Mucosa of descending colon (tissue), 3 donors: ENCODE data around the gene CBFA2T3. TPM values are rescaled to one million over a fixed set of nuclear protein-coding genes. Genes with fewer than 3 reads are reported as not detected.
"Not testable (repeated sequence)": the region's sequence is repeated elsewhere in the genome, so short reads cannot be mapped to it uniquely, and the experiment has no call there.

Source experiments
- ATAC-seq: fragments of 200-7000 bp; cut with Tn5 transposase; one replicate; pipeline ENCODE4 v1.9.1; 2020; ENCODE audit warnings: mild to moderate bottlenecking, moderate library complexity
- DNase-seq, 3 donors: peaks; one replicate each; pipeline ENCODE4 v3.0.0-alpha.2; 2020
- H3K36me3 ChIP-seq: fragments of 200-600 bp; one replicate; pipeline ENCODE4 v1.8.0; 2021; ENCODE audit warnings: low read depth, mild to moderate bottlenecking
- H3K4me1 ChIP-seq: fragments of 200-600 bp; one replicate; pipeline ENCODE4 v1.8.0; 2021; ENCODE audit warnings: low read depth, mild to moderate bottlenecking
- H3K4me3 ChIP-seq: fragments of 200-600 bp; one replicate; pipeline ENCODE4 v1.8.0; 2021; ENCODE audit warnings: mild to moderate bottlenecking
- H3K9me3 ChIP-seq: fragments of 200-600 bp; one replicate; pipeline ENCODE4 v1.8.0; 2021; ENCODE audit warnings: mild to moderate bottlenecking
- intact Hi-C, 2 donors: fragments of 100-400 bp; cut with DNase I in 1 of 2; cut with micrococcal nuclease in 1 of 2; formaldehyde crosslinking; loops; one replicate each; pipeline versions ENCODE4 v1.11.0 to v1.11.1; 2022; cut with DNase I, micrococcal nuclease
- total RNA-seq, 3 donors: library from RNA; stranded (reverse); fragmentation: NEBNext Ultra II Directional in 2 of 3; extraction: Animal tissue kit (Norgen Biotek cat#: 25700) in 2 of 3; gene quantifications; one replicate each; pipeline versions ENCODE4 v1.2.1 to v1.2.4, GENCODE V29; 2021 to 2023
- TF ChIP-seq, protein P1 (sequence below): fragments of 200-600 bp; IDR thresholded peaks from one replicate; pipeline ENCODE4 v1.8.0; 2022; ENCODE audit warnings: antibody characterized with exemption, mild to moderate bottlenecking
- donor health status: DM: no; HTN: no; CAD: no; lungs with moderate emphysema.
- donor health status: DM: no; HTN: no; CAD: no.
- donor health status: DM: no; HTN: yes; CAD: no.

Gene CBFA2T3
- total RNA-seq, 3 donors from 2014 or later = 6.9 to 12.8 (median 8.4) TPM

DNA sequence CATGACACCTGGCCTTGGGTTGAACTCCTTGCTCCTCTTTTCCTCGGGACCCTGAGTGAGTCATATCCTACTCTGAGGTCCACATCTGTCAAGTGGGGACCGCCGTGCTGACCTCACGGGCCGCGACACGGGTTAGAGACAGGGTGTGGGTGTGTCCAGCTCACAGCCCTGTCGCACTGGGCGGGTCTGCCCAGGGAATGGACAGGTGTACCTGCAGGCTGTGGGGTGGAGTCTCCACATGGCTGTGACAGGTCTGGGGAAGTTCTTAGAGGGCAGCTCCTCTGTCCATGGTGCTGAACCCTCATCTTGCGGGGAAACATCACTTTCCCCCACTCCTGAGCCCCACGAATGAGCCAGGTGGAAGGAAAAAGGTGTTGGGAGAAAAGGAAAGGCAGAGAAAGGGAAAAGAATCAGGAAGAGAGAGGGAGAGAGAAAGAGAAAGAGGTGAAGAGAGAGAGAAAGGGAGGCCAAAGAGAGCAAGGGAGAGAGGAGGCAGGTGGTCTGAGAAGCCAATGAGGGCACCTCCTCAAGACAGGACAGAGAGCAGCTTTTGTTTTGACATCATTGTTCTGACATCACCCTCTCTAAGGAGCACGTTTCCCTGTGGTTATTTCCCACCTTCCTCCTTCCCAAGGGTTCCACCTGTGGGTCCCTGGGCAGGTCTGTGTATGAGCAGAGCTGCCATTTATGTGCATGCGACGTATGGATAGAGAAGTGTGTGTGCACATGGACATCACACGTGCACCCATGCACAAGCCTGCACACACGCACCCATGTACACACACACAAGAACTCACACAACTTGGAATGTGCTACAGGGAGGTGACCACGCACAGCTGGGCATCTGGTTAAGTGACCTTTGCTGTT is 32.6 kb upstream of the CBFA2T3 start:
- Histone ChIP-seq H3K9me3 (no peaks in the 10 kb centered on the region), H3K4me1 (no peaks in the 10 kb centered on the region), H3K4me3 (no peak overlapping the region), H3K36me3 (no peaks in the 10 kb centered on the region)
- peak; percentile 72 for ATAC-seq
- DNase-seq = peak; percentile 25 to 58 (median 48)
- TF ChIP-seq, protein P1, sequence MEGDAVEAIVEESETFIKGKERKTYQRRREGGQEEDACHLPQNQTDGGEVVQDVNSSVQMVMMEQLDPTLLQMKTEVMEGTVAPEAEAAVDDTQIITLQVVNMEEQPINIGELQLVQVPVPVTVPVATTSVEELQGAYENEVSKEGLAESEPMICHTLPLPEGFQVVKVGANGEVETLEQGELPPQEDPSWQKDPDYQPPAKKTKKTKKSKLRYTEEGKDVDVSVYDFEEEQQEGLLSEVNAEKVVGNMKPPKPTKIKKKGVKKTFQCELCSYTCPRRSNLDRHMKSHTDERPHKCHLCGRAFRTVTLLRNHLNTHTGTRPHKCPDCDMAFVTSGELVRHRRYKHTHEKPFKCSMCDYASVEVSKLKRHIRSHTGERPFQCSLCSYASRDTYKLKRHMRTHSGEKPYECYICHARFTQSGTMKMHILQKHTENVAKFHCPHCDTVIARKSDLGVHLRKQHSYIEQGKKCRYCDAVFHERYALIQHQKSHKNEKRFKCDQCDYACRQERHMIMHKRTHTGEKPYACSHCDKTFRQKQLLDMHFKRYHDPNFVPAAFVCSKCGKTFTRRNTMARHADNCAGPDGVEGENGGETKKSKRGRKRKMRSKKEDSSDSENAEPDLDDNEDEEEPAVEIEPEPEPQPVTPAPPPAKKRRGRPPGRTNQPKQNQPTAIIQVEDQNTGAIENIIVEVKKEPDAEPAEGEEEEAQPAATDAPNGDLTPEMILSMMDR = no peak
- intact Hi-C loops = no loop called here

DNA sequence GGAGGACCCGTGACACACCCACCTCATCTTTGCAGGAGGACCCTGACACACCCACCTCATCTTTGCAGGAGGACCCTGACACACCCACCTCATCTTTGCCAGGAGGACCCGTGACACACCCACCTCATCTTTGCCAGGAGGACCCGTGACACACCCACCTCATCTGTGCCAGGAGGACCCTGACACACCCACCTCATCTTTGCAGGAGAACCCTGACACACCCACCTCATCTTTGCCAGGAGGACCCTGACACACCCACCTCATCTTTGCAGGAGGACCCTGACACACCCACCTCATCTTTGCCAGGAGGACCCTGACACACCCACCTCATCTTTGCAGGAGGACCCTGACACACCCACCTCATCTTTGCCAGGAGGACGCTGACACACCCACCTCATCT is 31.8 kb upstream of the CBFA2T3 start:
- H3K9me3 ChIP-seq, ATAC-seq, H3K4me1 ChIP-seq, intact Hi-C loops, H3K4me3 ChIP-seq, H3K36me3 ChIP-seq: not testable (repeated sequence)
- DNase-seq = peak in 2 of 3 donors; percentile 3 to 12

DNA sequence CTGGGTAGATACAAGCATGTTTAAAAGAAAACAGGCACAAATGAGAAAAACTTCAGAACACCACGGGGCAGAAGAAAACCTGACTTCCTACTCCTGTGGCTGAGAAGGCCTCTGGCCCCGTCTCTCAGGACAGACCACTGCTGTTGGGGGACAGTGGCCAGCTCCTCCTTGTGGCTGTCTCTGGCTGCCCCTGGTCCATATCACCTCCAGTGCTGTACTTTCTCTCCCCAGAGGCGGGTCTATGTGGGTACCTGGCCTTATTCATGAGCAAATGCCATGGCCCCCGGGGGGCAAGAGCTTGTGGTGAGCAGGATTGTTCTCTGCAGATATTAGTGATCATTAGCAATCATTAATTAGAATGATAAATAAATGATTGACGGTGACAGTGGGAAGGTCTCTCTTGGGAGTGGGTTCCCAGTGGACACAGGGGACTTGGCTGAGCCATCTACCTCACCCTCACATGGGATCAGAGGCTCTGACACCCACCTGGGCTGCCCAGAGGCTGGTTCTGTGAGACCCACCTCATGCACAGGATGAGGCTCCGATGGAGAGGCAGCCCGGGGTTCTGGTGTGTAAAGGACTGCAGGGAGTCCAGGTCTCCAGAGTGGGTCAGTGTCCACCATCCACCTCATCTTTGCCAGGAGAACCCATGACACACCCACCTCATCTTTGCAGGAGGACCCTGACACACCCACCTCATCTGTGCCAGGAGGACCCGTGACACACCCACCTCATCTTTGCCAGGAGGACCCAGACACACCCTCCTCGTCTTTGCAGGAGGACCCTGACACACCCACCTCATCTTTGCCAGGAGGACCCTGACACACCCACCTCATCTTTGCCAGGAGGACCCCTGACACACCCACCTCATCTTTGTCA is 30.6 kb upstream of the CBFA2T3 start:
- TF ChIP-seq, protein P1 = no peak
- ATAC-seq (no peak), DNase-seq (peak in 2 of 3 donors; percentile 10 to 17)
- Histone ChIP-seq H3K9me3 (no peaks in the 10 kb centered on the region), H3K36me3 (no peaks in the 10 kb centered on the region), H3K4me1 (no peaks in the 10 kb centered on the region), H3K4me3 (no peak overlapping the region)
- intact Hi-C loops = no loop called here

DNA sequence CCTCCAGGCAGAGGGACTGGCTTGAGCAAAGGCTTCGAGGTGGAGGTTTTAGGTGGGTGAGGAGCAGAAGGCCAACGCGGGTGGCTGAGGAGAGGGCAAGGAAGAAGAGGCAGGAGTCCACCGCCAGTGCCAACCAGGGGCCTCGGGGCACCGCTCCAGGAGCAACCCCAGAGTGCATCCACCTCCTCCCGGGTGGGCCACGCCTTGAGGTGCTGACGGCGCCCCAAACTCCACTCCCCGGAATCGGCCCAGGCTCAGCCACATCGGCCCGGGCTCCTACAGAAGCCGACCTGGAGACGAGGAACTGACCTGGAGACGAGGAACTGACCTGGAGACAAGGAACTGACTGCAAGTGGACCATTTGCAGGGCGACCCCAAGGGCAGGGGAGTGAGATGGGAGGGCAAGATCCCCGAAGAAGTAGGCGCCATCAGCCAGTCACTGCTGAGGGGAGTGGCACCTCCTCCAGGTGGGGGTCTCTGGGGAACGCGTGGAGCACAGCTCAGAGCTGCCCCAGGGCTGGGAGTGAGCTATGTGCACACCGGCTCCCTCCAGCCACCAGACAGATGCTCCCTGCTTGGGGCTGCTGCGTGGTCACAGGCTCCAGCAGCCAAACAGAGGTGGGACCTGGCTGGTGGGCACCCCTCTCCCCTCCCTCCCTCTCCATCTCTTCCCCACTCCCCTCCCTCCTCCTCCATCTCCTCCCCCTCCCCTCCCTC is 29.2 kb upstream of the CBFA2T3 start:
- H3K4me1 ChIP-seq = no peaks in the 10 kb centered on the region
- no peak overlapping the region for H3K4me3 ChIP-seq
- DNase-seq = peak in 2 of 3 donors; percentile 11 to 36
- no peaks in the 10 kb centered on the region for H3K36me3 ChIP-seq
- TF ChIP-seq, protein P1 = no peak
- no peak for ATAC-seq
- H3K9me3 ChIP-seq = no peaks in the 10 kb centered on the region
- intact Hi-C loops = no loop called here

DNA sequence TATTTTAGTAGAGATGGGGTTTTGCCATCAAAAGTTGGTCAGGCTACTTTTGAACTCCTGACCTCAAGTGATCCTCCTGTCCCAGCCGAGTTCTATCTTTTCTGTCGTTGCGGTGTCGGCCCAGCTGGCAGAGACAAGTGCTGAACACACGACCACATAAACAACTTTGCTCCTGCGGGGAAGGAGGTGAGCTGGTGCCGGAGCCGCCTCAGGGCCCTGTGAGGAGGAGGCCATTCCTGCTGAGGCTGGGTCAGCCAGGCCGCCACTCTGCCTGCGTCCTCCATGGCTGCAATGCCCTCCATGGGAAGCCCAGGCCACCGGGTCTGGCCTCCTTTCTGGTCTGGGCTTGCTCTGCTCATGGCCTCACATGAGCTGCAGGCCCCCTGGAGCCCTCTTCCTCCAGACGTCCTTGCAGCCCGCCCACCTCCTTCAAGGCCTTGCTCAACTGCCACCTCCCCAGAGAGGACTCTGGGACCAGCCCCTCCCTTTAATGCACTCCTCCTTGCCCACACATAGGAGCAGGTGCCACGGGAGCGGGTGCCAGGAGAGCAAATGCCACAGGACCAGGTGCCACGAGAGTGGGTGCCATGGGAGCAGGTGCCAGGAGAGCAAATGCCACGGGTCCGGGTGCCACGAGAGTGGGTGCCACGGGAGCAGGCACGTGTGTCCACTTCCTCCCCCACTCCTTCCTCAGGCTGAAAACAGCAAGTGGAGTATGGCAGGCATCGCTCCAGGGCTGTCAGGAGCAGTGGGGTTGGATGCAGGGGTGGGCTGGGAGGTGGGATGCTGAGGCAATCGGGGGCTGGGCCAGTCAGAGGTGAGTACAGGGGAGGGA is 28.4 kb upstream of the CBFA2T3 start:
- intact Hi-C loops = no loop called here
- no peak for ATAC-seq

More for the DNA sequence above, 28.4 kb upstream of the CBFA2T3 start:
- no peaks in the 10 kb centered on the region for H3K9me3 ChIP-seq
- DNase-seq = peak in 2 of 3 donors; percentile 16 to 31
- TF ChIP-seq, protein P1 = no peak
- no peak overlapping the region for H3K4me3 ChIP-seq
- H3K36me3 ChIP-seq = no peaks in the 10 kb centered on the region
- no peaks in the 10 kb centered on the region for H3K4me1 ChIP-seq
